Stomach (tissue), 9 donors: ENCODE data around the gene RDX. TPM values are rescaled to one million over a fixed set of nuclear protein-coding genes. Genes with fewer than 3 reads are reported as not detected.

Experiments
- DNase-seq, 2 donors: peaks; one replicate each; pipeline versions ENCODE4 v3.0.0 to v3.0.0-alpha.2; 2013 to 2019
- H3K27ac ChIP-seq, 5 donors: fragments of 200-600 bp in 4 of 5; sonication (generic) in 4 of 5; one replicate each; pipeline ENCODE4 v1.5.1; 2013 to 2019; ENCODE audit warnings: mild to moderate bottlenecking in 1 of 5, moderate library complexity in 1 of 5
- H3K27me3 ChIP-seq, 3 donors: fragments of 200-600 bp; sonication (generic); one replicate each; pipeline ENCODE4 v1.5.1; 2017 to 2019; ENCODE audit warnings: mixed run types in 1 of 3
- H3K36me3 ChIP-seq, 4 donors: fragments of 200-600 bp; sonication (generic); 1 replicate in 3 of 4; 2 replicates in 1 of 4; pipeline ENCODE4 v1.5.1; 2016 to 2019
- H3K4me1 ChIP-seq, 4 donors: fragments of 200-600 bp; sonication (generic); one replicate each; pipeline ENCODE4 v1.5.1; 2016 to 2019
- H3K4me3 ChIP-seq, 4 donors: fragments of 200-600 bp; sonication (generic) in 3 of 4; one replicate each; pipeline ENCODE4 v1.5.1; 2016 to 2019; ENCODE audit warnings: mild to moderate bottlenecking in 1 of 4
- H3K9me3 ChIP-seq, 4 donors: fragments of 200-600 bp; sonication (generic); one replicate each; pipeline ENCODE4 v1.5.1; 2016 to 2019
- EP300 ChIP-seq: sonication (generic); formaldehyde crosslinking; IDR thresholded peaks from one replicate; pipeline ENCODE4 v1.6.1; 2017; ENCODE audit warnings: antibody characterized with exemption
- POLR2A ChIP-seq, 4 donors: fragments of 450-650 bp; IDR thresholded peaks; one replicate each; pipeline ENCODE4 v1.6.1; 2016; ENCODE audit warnings: antibody characterized with exemption in 4 of 4, control low read depth in 2 of 4, mild to moderate bottlenecking in 1 of 4, moderate library complexity in 1 of 4
- POLR2AphosphoS5 ChIP-seq, 3 donors: sonication (generic); formaldehyde crosslinking; IDR thresholded peaks; one replicate each; pipeline ENCODE4 v1.6.1; 2016; ENCODE audit warnings: antibody characterized with exemption in 3 of 3
- WGBS, 5 donors: extraction: QIAGEN DNeasy Blood & Tissue Kit in 3 of 5; methylation state at CpG; one replicate each; pipeline versions ENCODE4 v1.1.5 to v1.1.7; 2013 to 2018; 5-methylcytosine and 5-hydroxymethylcytosine counted together
- intact Hi-C: fragments of 100-400 bp; cut with DNase I; formaldehyde crosslinking; loops from one replicate; pipeline ENCODE4 v1.15.1; 2023; ENCODE audit warnings: low total_unique reads
- polyA plus RNA-seq, 3 donors: library from polyadenylated mRNA; stranded (reverse); fragments of 200-250 nt; gene quantifications; one replicate each; pipeline ENCODE4 v1.2.3, GENCODE V29; 2013
- total RNA-seq, 5 donors: library from RNA; depleted of rRNA; stranded (reverse); fragments of >200 nt; gene quantifications; one replicate each; pipeline versions ENCODE4 v1.1.0 to v1.2.3, GENCODE V29; 2014 to 2016
- TF ChIP-seq, protein P1 (sequence below), 7 experiments: fragments of 450-650 bp in 4 of 7; fragments of 200-600 bp in 3 of 7; sonication (generic) in 3 of 7; IDR thresholded peaks; one replicate each; pipeline ENCODE4 v1.5.1; 2016 to 2019; ENCODE audit warnings: antibody characterized with exemption in 7 of 7, control low read depth in 2 of 7, mild to moderate bottlenecking in 1 of 7
- donor health status: healthy with polysubstance abuse.
- donor health status: Bipolar disorder and iron deficiency.
- donor health status: healthy.

RDX gene
- total and polyA plus RNA-seq, 8 donors, result 18.1 to 426 (median 55.4) TPM

DNA sequence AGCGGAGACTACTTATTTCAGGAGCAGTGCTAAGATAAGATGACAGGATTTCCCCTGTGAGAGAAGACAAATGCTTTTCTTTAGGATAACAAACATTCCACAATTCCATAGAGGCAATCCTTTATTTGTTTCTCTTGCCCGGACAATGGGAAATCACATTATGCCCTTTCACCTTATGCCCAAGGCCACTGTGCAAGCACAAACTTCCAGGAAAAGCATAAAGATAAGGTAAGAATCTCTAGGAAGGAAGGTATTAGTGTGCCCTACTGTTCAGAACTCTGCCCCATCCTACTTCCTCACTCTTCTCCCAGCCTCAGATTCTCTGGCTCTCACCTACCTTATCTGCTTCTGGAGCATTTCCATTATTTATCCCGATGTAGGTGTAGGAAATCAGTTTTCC lies 23.1 kb upstream of the RDX start:
- H3K27ac ChIP-seq, result no peak overlapping the region
- WGBS, 5 donors, result 51 to 63% (median 60%) methylated on average over 3 of the region's 3 CpGs
- TF ChIP-seq POLR2A (IDR thresholded peaks at IDR 0.05), result no peak
- no peak for TF ChIP-seq POLR2AphosphoS5 (IDR thresholded peaks at IDR 0.05)
- TF ChIP-seq EP300, result no peak
- TF ChIP-seq, protein P1, sequence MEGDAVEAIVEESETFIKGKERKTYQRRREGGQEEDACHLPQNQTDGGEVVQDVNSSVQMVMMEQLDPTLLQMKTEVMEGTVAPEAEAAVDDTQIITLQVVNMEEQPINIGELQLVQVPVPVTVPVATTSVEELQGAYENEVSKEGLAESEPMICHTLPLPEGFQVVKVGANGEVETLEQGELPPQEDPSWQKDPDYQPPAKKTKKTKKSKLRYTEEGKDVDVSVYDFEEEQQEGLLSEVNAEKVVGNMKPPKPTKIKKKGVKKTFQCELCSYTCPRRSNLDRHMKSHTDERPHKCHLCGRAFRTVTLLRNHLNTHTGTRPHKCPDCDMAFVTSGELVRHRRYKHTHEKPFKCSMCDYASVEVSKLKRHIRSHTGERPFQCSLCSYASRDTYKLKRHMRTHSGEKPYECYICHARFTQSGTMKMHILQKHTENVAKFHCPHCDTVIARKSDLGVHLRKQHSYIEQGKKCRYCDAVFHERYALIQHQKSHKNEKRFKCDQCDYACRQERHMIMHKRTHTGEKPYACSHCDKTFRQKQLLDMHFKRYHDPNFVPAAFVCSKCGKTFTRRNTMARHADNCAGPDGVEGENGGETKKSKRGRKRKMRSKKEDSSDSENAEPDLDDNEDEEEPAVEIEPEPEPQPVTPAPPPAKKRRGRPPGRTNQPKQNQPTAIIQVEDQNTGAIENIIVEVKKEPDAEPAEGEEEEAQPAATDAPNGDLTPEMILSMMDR (IDR thresholded peaks at IDR 0.05), result no peak
- intact Hi-C loops, result no loop called here
- no peak for DNase-seq
- H3K9me3 ChIP-seq, result no peaks in the 10 kb centered on the region
- H3K27me3 ChIP-seq, result no peaks in the 10 kb centered on the region
- no peaks in the 10 kb centered on the region for H3K36me3 ChIP-seq
- H3K4me1 ChIP-seq, result peaks cover 0 to 7% (median 2%) of the 10 kb centered on the region in 4 donors
- H3K4me3 ChIP-seq, result no peak overlapping the region

- no peaks in the 10 kb centered on the region for H3K36me3 ChIP-seq
- H3K4me3 ChIP-seq, result no peak overlapping the region
- no peak for DNase-seq
- H3K9me3 ChIP-seq, result no peaks in the 10 kb centered on the region
- WGBS, 5 donors, result 74 to 88% (median 80%) methylated on average over 1 of the region's 1 CpG
- intact Hi-C loops, result no loop called here
- peaks cover 0 to 7% (median 2%) of the 10 kb centered on the region in 4 donors for H3K4me1 ChIP-seq
- H3K27ac ChIP-seq, result no peak overlapping the region
- TF ChIP-seq POLR2A (IDR thresholded peaks at IDR 0.05) (no peak), POLR2AphosphoS5 (IDR thresholded peaks at IDR 0.05) (no peak), EP300 (no peak)
- TF ChIP-seq, protein P1 (IDR thresholded peaks at IDR 0.05), result no peak
- H3K27me3 ChIP-seq, result no peaks in the 10 kb centered on the region
Observed at GRCh38 chr11:110318638-110319404, 22.4 kb upstream of the RDX start.

- TF ChIP-seq EP300 (no peak), POLR2A (IDR thresholded peaks at IDR 0.05) (no peak), POLR2AphosphoS5 (IDR thresholded peaks at IDR 0.05) (no peak)
- TF ChIP-seq, protein P1 (IDR thresholded peaks at IDR 0.05), result no peak
- 16 to 28% (median 19%) methylated on average over 3 of the region's 3 CpGs for WGBS, 5 donors
- no peak overlapping the region for H3K27ac ChIP-seq
- H3K4me3 ChIP-seq, result no peak overlapping the region
- no peaks in the 10 kb centered on the region for H3K36me3 ChIP-seq
- H3K4me1 ChIP-seq, result peaks cover 0 to 7% (median 2%) of the 10 kb centered on the region in 4 donors
- peak in 1 of 2 donors; percentile 59 for DNase-seq
- no peaks in the 10 kb centered on the region for H3K27me3 ChIP-seq
- intact Hi-C loops, result no loop called here
- no peaks in the 10 kb centered on the region for H3K9me3 ChIP-seq
Observed at GRCh38 chr11:110317516-110317932, 21.1 kb upstream of the RDX start.

- WGBS, 5 donors, result 91 to 96% (median 95%) methylated on average over 9 of the region's 9 CpGs
- H3K27me3 ChIP-seq, result no peaks in the 10 kb centered on the region
- no peaks in the 10 kb centered on the region for H3K9me3 ChIP-seq
- no peaks in the 10 kb centered on the region for H3K36me3 ChIP-seq
- no peak for TF ChIP-seq EP300
- no peak for TF ChIP-seq POLR2AphosphoS5 (IDR thresholded peaks at IDR 0.05)
- H3K27ac ChIP-seq, result no peak overlapping the region
- no peak for DNase-seq
- no peak overlapping the region for H3K4me3 ChIP-seq
- peaks cover 0 to 14% (median 5%) of the 10 kb centered on the region in 4 donors for H3K4me1 ChIP-seq
- intact Hi-C loops, result no loop called here
Observed at GRCh38 chr11:110314366-110315095, 18.1 kb upstream of the RDX start.
